ENCODE measurements around the gene C4BPA.

C4BPA gene

GRCh38 chr1:207186503-207186902, 82.5 kb downstream of the C4BPA start:
- in situ Hi-C loops (cut with MboI; ENCODE audit: low sequenced_read_pairs, unreplicated experiment) = no loop called here
- DNase-seq (ENCODE audit: low spot score) = no peak
- TF ChIP-seq CTCF (IDR thresholded peaks at IDR 0.05; ENCODE audit: borderline replicate concordance, control extremely low read depth, extremely low read depth, insufficient read depth, missing control alignments) = no peak

- DNase-seq (ENCODE audit: low spot score) = no peak
- in situ Hi-C loops (cut with MboI; ENCODE audit: low sequenced_read_pairs, unreplicated experiment) = no loop called here
- TF ChIP-seq CTCF (IDR thresholded peaks at IDR 0.05; ENCODE audit: borderline replicate concordance, control extremely low read depth, extremely low read depth, insufficient read depth, missing control alignments) = no peak
Observed at GRCh38 chr1:207188901-207189300, 84.9 kb downstream of the C4BPA start.

GRCh38 chr1:207191061-207191460, 87.0 kb downstream of the C4BPA start:
- no peak for TF ChIP-seq CTCF (IDR thresholded peaks at IDR 0.05; ENCODE audit: borderline replicate concordance, control extremely low read depth, extremely low read depth, insufficient read depth, missing control alignments)
- DNase-seq (ENCODE audit: low spot score) = no peak
- in situ Hi-C loops (cut with MboI; ENCODE audit: low sequenced_read_pairs, unreplicated experiment) = no loop called here

GRCh38 chr1:207191776-207192175, 87.7 kb downstream of the C4BPA start:
- no peak for DNase-seq (ENCODE audit: low spot score)

GRCh38 chr1:207194197-207194596, 90.2 kb downstream of the C4BPA start:
- no peak for TF ChIP-seq CTCF (IDR thresholded peaks at IDR 0.05; ENCODE audit: borderline replicate concordance, control extremely low read depth, extremely low read depth, insufficient read depth, missing control alignments)
- in situ Hi-C loops (cut with MboI; ENCODE audit: low sequenced_read_pairs, unreplicated experiment) = no loop called here
- no peak for DNase-seq (ENCODE audit: low spot score)

More at GRCh38 chr1:207191776-207192175, 87.7 kb downstream of the C4BPA start:
- in situ Hi-C loops (cut with MboI; ENCODE audit: low sequenced_read_pairs, unreplicated experiment) = no loop called here
- TF ChIP-seq CTCF (IDR thresholded peaks at IDR 0.05; ENCODE audit: borderline replicate concordance, control extremely low read depth, extremely low read depth, insufficient read depth, missing control alignments) = no peak
